Breast epithelium (tissue), 3 donors: ENCODE results near the gene GAS7.

Source experiments
- CTCF ChIP-seq, 3 donors: fragments of 450-650 bp; IDR thresholded peaks; one replicate each; pipeline ENCODE4 v1.5.1; 2016 to 2017; ENCODE audit warnings: antibody characterized with exemption in 3 of 3, mild to moderate bottlenecking in 3 of 3, moderate library complexity in 3 of 3
- POLR2A ChIP-seq: fragments of 450-650 bp; IDR thresholded peaks from one replicate; pipeline ENCODE4 v1.6.1; 2016; ENCODE audit warnings: antibody characterized with exemption, mild to moderate bottlenecking, moderate library complexity

GRCh38 chr17:10082795-10083194, 115.6 kb downstream of the GAS7 start:
- no peak for TF ChIP-seq CTCF (IDR thresholded peaks at IDR 0.05)
- no peak for TF ChIP-seq POLR2A
